K562 (cell line): ENCODE measurements around the gene SHLD1. TPM values are rescaled to one million over a fixed set of nuclear protein-coding genes. Genes with fewer than 3 reads are reported as not detected.

Source experiments
- CXXC5 ChIP-seq: fragments of 250-450 bp; sonication (Bioruptor Pico); IDR thresholded peaks from 2 replicates; pipeline ENCODE4 v1.8.0; 2022; ENCODE audit warnings: inconsistent platforms, mild to moderate bottlenecking, moderate library complexity
- E4F1 ChIP-seq: fragments of 250-450 bp; sonication (Bioruptor Pico); IDR thresholded peaks from 2 replicates; pipeline ENCODE4 v1.5.0; 2021; ENCODE audit warnings: mild to moderate bottlenecking, borderline replicate concordance
- FOXO4 ChIP-seq: fragments of 450-650 bp; formaldehyde crosslinking; IDR thresholded peaks from 2 replicates; pipeline ENCODE4 v1.4.0; 2020; ENCODE audit warnings: mild to moderate bottlenecking, moderate library complexity
- MLX ChIP-seq, 2 experiments: fragments of 450-650 bp in 1 of 2; sonication (generic) in 1 of 2; formaldehyde crosslinking; conservative IDR thresholded peaks; 2 replicates each; pipeline versions ENCODE4 v1.4.0 to v1.8.1; 2020 to 2022; ENCODE audit warnings: mild to moderate bottlenecking in 1 of 2, missing genetic modification reagents in 1 of 2
- PCBP2 ChIP-seq: fragments of 200-400 bp; formaldehyde crosslinking; IDR thresholded peaks from 2 replicates; pipeline ENCODE4 v1.6.1; 2018; ENCODE audit warnings: low read length, low read depth, mild to moderate bottlenecking, moderate library complexity; ENCODE audit not compliant: poor library complexity, severe bottlenecking
- PRDM10 ChIP-seq: fragments of 450-650 bp; IDR thresholded peaks from 2 replicates; pipeline ENCODE4 v1.6.1; 2018; ENCODE audit not compliant: partially characterized antibody
- ZBTB26 ChIP-seq: fragments of 450-650 bp; formaldehyde crosslinking; IDR thresholded peaks from 2 replicates; pipeline ENCODE4 v1.4.0; 2022; ENCODE audit warnings: missing genetic modification characterization
- polyA plus RNA-seq, 8 experiments: library from polyadenylated mRNA; depleted of rRNA in 4 of 8; stranded (reverse) in 5 of 8; unstranded in 3 of 8; fragments of >200 nt; fragmentation: Nextera tagmentation in 2 of 8; fragmentation: Illumina TruSeq in 1 of 8; extraction: Ambion mirVana in 2 of 8; extraction: Trizol in 1 of 8; gene quantifications; 2 replicates each; pipeline versions ENCODE4 v1.2.1 to v1.2.3, GENCODE V29; 2011 to 2014; ENCODE audit warnings: inconsistent platforms in 1 of 8, missing spikeins in 1 of 8
- total RNA-seq, 7 experiments: library from RNA; depleted of rRNA in 6 of 7; stranded (reverse); fragments of >200 nt in 6 of 7; fragmentation: Illumina TruSeq in 2 of 7; extraction: Trizol in 2 of 7; gene quantifications; 2 replicates each; pipeline versions ENCODE4 v1.2.1 to v1.2.3, GENCODE V29; 2011 to 2021; ENCODE audit warnings: low replicate concordance in 1 of 7
- TF ChIP-seq, protein P1 (sequence below): fragments of 450-650 bp; formaldehyde crosslinking; IDR thresholded peaks from 2 replicates; pipeline ENCODE4 v1.4.0; 2022; ENCODE audit warnings: missing genetic modification characterization
- TF ChIP-seq, protein P2 (sequence below): fragments of 250-450 bp; sonication (Bioruptor Pico); IDR thresholded peaks from 2 replicates; pipeline ENCODE4 v1.4.0; 2020

Gene SHLD1
- total and polyA plus RNA-seq, 9 of the 15 experiments (the other 6 are each of a cell fraction or from before 2014, with no cell fraction given), result 3.7 to 21.6 (median 8.2) TPM

GRCh38 chr20:5877128-5877527 lies 126.9 kb downstream of the SHLD1 start (continued):
- TF ChIP-seq, protein P1, sequence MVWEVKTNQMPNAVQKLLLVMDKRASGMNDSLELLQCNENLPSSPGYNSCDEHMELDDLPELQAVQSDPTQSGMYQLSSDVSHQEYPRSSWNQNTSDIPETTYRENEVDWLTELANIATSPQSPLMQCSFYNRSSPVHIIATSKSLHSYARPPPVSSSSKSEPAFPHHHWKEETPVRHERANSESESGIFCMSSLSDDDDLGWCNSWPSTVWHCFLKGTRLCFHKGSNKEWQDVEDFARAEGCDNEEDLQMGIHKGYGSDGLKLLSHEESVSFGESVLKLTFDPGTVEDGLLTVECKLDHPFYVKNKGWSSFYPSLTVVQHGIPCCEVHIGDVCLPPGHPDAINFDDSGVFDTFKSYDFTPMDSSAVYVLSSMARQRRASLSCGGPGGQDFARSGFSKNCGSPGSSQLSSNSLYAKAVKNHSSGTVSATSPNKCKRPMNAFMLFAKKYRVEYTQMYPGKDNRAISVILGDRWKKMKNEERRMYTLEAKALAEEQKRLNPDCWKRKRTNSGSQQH (CRISPR knock-in tag), result no peak
- no peak for TF ChIP-seq E4F1 (CRISPR knock-in tag)
- no peak for TF ChIP-seq FOXO4 (CRISPR knock-in tag)
- no peak for TF ChIP-seq MLX (CRISPR knock-in tag; conservative IDR thresholded peaks at IDR 0.05)
- TF ChIP-seq, protein P2, sequence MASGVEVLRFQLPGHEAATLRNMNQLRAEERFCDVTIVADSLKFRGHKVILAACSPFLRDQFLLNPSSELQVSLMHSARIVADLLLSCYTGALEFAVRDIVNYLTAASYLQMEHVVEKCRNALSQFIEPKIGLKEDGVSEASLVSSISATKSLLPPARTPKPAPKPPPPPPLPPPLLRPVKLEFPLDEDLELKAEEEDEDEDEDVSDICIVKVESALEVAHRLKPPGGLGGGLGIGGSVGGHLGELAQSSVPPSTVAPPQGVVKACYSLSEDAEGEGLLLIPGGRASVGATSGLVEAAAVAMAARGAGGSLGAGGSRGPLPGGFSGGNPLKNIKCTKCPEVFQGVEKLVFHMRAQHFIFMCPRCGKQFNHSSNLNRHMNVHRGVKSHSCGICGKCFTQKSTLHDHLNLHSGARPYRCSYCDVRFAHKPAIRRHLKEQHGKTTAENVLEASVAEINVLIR (CRISPR knock-in tag), result no peak
- TF ChIP-seq ZBTB26, result no peak
- no peak for TF ChIP-seq PCBP2
- TF ChIP-seq CXXC5 (CRISPR knock-in tag), result no peak
- no peak for TF ChIP-seq PRDM10
